Astrocyte of the cerebellum (primary cell): ENCODE results near the gene OSBPL1A.

ENCODE experiments used
- DNase-seq: peaks from one replicate; pipeline ENCODE4 v3.0.0-alpha.2; 2011; ENCODE audit warnings: low read depth
- H3K4me3 ChIP-seq: 2 replicates; pipeline ENCODE4 v1.5.1; 2011; ENCODE audit warnings: mild to moderate bottlenecking, low read depth, low read length, moderate library complexity
- in situ Hi-C: cut with HindIII; loops from 2 replicates; pipeline ENCODE4 v1.10.0; 2017; ENCODE audit warnings: low sequenced_read_pairs
- TF ChIP-seq, protein P1 (sequence below): IDR thresholded peaks from 2 replicates; pipeline ENCODE4 v1.5.1; 2012; ENCODE audit warnings: low read length, low read depth, moderate library complexity, mild to moderate bottlenecking; ENCODE audit errors: missing control alignments

Gene OSBPL1A

DNA sequence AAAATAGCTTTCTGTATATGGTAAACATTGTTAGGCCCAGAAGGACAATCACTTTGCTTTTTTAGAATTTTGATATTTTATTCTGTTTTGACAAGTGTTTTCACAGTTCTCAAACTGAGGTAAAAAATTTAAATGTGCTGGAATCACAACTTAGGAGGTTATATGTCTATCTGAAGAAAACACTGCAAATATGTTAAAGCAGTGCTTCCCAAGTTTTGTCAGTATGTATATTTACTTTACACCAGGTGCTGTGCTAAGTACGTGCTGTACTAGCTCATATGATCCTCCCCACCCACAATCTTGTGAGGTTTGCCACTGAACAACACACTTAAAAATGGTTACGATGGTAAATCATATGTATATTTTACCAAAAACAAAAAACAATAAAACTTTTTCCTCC lies 134.6 kb downstream of the OSBPL1A start:
- TF ChIP-seq, protein P1, sequence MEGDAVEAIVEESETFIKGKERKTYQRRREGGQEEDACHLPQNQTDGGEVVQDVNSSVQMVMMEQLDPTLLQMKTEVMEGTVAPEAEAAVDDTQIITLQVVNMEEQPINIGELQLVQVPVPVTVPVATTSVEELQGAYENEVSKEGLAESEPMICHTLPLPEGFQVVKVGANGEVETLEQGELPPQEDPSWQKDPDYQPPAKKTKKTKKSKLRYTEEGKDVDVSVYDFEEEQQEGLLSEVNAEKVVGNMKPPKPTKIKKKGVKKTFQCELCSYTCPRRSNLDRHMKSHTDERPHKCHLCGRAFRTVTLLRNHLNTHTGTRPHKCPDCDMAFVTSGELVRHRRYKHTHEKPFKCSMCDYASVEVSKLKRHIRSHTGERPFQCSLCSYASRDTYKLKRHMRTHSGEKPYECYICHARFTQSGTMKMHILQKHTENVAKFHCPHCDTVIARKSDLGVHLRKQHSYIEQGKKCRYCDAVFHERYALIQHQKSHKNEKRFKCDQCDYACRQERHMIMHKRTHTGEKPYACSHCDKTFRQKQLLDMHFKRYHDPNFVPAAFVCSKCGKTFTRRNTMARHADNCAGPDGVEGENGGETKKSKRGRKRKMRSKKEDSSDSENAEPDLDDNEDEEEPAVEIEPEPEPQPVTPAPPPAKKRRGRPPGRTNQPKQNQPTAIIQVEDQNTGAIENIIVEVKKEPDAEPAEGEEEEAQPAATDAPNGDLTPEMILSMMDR = no peak
- in situ Hi-C loops = no loop called here
- no peak overlapping the region for H3K4me3 ChIP-seq
- DNase-seq = no peak

DNA sequence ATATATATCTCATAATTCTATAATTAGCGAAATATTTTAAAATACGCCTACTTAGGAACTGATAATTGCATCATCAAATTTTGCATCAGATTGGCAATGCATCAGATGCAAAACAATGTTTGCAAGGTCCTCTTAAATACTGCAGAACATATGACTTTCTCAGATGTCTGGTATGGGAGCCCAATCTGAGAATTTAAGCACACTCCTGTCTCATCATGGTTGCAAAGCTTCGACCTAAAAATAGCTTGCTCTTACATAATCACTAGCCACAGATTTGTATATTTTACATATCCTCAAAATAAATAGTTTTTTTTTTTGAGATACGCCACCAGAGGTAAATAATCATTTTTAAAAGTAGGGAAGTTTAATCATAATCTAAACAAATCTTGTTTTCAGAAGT lies 135.5 kb downstream of the OSBPL1A start:
- in situ Hi-C loops = no loop called here
- TF ChIP-seq, protein P1 = no peak
- no peak for DNase-seq

DNA sequence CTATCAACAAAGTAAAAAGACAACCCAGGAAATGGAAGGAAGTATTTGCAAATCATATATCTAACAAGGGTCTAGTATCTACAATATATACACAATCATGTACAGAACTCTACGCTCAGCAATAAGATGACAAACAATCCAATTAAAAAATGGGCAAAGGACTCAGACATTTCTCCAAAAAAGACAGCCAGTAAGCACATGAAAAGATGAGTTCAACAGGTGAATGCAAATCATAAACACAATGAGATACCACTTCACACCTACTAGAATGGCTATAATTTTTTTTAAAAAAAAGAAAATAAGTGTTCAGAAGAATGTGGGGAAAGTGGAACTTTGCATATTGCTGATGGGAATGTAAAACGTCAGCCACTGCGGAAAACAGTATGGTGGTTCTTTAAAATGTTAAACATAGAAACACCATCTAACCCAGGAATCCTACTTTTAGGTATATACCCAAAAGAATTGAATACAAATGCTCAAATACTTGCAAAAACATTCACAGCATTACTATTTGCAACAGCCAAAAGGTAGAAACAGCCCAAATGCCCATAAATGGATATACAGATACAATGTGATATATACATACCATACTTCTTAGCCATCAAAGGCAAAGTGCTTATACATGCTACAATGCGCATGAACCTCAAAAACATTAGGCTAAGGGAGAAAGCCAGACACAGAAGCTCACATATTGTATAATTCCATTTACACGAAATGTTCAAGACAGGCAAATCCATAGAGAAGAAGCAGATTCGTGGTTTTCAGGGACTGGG lies 137.6 kb downstream of the OSBPL1A start:
- no peak overlapping the region for H3K4me3 ChIP-seq
- DNase-seq = no peak
- in situ Hi-C loops = no loop called here
- TF ChIP-seq, protein P1 = no peak

More for the DNA sequence above, 135.5 kb downstream of the OSBPL1A start:
- no peak overlapping the region for H3K4me3 ChIP-seq

DNA sequence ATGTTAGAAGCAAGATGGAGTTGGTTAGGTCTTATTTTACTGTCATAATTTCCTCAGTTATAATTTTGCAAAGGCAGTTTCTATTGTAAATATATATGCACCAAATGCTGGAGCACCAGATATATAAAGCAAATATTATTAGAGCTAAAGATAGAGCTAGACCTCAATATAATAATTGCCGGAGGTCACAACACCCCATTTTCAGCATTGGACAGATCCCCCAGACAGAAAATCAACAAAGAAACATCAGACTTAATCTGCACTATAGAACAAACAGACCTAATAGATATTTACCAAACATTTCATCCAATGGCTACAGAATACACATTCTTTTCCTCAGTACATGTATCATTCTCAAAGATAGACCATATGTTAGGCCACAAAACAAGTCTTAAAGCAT lies 143.6 kb downstream of the OSBPL1A start:
- in situ Hi-C loops = no loop called here
- no peak for DNase-seq
- H3K4me3 ChIP-seq = no peak overlapping the region
- TF ChIP-seq, protein P1 = no peak

DNA sequence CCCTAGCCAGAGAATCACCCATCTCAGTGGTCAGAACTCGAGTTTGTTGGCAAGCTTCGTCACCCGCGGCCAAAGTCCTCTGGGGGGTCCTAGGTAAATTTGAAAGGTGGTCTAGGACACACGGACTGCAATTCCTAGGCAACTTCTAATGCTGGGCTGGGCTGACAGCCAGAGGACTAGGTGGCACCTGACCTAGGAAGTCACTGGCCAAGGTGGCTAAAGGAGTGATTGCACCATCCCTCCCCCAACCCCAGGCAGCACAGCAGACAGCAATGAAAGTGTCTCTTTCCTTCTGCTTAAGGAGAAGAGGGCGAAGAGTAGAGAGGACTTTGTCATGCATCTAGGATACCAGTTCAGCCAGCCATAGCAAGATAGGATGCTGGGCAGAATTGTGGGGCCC lies 147.9 kb downstream of the OSBPL1A start:
- TF ChIP-seq, protein P1 = no peak
- H3K4me3 ChIP-seq = no peak overlapping the region
- in situ Hi-C loops = no loop called here
- no peak for DNase-seq

DNA sequence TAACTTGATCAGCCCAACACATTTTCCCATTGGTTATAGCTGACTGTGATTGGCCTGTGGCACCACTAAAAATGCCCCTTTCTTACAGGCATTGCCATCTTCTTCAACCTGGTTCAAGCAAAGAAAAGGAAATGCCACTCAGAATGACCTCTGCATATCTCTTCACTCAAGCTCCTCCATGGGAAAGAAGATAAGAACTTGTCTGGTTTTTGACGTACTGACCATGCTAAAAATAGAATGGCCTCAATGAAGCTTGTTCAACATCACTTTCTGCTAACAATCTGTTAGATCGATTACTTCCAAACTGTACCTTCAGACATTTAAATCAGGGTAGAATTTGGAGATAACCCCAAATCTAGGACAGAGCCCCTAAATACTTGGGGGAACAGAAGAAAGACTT lies 149.3 kb downstream of the OSBPL1A start:
- H3K4me3 ChIP-seq = no peak overlapping the region
- in situ Hi-C loops = no loop called here
- TF ChIP-seq, protein P1 = no peak
- DNase-seq = no peak

DNA sequence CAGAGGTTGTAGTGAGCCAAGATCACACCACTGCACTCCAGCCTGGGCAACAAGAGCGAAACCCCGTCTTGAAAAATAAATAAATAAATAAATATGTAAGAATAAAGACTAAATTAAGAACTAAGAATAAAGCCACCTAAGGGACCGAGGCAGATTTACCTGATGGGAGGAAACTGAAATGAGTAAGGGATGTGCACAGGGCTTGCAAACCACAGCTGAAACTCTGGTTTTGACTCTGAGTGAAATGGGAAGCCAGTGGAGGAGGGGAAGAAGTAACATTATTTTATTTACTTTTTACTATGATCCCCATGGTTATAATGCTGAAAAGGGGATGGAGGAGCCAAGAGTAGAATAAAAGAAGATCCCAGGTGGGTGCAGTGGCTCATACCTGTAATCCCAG lies 151.5 kb downstream of the OSBPL1A start:
- in situ Hi-C loops = no loop called here
- DNase-seq = no peak
- H3K4me3 ChIP-seq = no peak overlapping the region
- TF ChIP-seq, protein P1 = no peak
